ENCODE measurements around the gene HHIP.

GRCh38 chr4:144732584-144733428 lies 86.8 kb downstream of the HHIP start:
- no peak for TF ChIP-seq CTCF (IDR thresholded peaks at IDR 0.05)
- no peak for TF ChIP-seq EZH2 (IDR thresholded peaks at IDR 0.05)

Data from neural progenitor cell (in vitro differentiated cells).